C4-2B (cell line): ENCODE data around the gene RXRA.

Source experiments
- CTCF ChIP-seq: fragments of 450-650 bp; conservative IDR thresholded peaks from 2 replicates; pipeline ENCODE4 v1.5.1; 2017; ENCODE audit warnings: mild to moderate bottlenecking
- ZFX ChIP-seq: fragments of 450-650 bp; IDR thresholded peaks from 2 replicates; pipeline ENCODE4 v1.6.1; 2017

- TF ChIP-seq CTCF (no peak), ZFX (no peak)
These were observed 102.3 kb downstream of the RXRA start for GRCh38 chr9:134428559-134428958.
